Activated CD4-positive, alpha-beta T cell treated with anti-CD3 and anti-CD28 coated beads, Interleukin-2, amount 50 U/mL, for 24 hours (primary cell): ENCODE data around the gene PAFAH1B1.
"Not testable (repeated sequence)": the region's sequence is repeated elsewhere in the genome, so short reads cannot be mapped to it uniquely, and the experiment has no call there.

Source experiments
- DNase-seq, 2 donors: peaks; one replicate each; pipeline ENCODE4 v3.0.0-alpha.2; 2020; ENCODE audit warnings: low read depth in 1 of 2, low spot score in 1 of 2

The PAFAH1B1 gene

DNA sequence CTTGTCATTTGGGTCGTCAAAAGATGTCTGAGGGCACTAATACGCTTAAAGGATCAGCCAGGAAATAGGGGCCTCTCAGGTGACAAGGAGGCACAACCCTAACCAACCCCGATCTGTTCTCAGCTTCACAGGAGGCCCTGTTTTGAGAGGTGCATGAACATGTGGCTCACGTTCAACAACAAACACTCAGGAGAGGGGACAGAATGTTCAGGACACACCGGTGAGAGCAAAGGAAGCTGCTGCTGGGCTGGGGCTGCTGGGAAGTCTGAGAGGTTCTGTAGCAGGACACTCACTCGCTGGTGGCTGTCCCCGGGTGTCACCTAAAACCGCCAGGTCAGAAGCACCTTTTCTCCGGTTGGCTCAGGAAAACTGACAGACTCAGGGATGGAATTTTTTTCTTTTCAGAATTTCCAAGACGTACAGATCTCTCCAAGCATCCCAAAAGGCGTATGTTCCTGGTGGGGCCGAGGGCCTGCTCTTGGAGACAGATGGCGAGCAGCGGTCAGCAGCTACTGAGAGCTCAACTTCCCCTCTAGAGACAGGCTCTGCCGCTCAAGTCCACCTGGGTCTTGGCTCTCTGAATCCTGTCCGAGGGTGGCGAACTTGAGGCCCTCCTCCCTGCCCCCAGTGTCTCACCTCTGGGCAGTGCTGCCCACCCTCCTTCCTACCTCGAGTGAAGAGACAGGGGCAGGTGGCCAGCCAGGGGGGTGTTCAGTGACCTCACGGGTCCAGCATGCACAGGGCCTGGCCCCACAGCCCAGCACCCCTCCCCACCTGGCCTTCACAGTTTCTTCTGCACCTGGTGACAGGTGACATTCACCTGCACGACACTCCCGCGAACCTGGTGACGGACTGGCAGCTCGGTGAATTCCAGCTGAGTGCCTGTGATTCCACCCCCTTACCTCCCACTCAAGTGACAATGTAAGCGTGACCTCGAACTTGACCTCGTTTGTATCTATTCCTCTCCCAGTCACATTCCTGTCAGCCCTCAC lies 95.2 kb downstream of the PAFAH1B1 start:
- DNase-seq: no peak

DNA sequence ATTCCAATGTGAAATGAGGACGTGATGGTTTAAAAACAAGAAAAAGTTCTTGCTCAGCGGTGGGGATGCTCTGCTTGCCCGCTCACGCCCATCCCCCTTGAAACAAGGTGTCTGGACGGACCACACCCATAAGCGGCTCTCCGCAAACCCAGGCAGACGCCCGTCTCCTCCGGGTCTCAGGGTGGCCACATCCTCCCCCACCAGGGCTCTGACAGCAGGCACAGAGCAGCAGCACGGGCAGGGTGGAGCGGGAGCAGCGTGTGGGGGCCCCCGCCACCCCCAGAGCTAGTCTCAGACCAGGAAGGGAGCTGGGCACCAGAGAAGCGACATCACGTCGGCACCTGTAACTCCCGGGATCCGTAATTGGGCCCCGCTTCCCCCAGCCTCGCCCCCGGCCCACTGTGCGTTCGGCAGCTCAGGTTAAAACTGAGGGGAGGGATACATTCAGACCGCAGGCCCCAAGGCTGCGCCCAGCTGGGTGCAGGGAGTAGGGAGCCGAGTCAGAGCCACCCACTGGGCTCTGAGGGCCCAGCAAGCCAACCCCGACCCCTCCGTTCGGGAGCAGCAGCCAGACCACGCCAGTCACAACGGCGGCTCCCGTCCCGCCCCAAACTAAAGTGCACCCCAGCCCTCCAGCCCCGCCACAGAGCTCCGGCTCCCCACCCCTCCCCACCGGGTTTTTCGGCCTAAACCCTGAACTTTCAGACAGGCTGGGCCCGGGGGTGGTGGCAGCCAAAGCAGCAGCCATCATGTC lies 96.1 kb downstream of the PAFAH1B1 start:
- DNase-seq: no peak

DNA sequence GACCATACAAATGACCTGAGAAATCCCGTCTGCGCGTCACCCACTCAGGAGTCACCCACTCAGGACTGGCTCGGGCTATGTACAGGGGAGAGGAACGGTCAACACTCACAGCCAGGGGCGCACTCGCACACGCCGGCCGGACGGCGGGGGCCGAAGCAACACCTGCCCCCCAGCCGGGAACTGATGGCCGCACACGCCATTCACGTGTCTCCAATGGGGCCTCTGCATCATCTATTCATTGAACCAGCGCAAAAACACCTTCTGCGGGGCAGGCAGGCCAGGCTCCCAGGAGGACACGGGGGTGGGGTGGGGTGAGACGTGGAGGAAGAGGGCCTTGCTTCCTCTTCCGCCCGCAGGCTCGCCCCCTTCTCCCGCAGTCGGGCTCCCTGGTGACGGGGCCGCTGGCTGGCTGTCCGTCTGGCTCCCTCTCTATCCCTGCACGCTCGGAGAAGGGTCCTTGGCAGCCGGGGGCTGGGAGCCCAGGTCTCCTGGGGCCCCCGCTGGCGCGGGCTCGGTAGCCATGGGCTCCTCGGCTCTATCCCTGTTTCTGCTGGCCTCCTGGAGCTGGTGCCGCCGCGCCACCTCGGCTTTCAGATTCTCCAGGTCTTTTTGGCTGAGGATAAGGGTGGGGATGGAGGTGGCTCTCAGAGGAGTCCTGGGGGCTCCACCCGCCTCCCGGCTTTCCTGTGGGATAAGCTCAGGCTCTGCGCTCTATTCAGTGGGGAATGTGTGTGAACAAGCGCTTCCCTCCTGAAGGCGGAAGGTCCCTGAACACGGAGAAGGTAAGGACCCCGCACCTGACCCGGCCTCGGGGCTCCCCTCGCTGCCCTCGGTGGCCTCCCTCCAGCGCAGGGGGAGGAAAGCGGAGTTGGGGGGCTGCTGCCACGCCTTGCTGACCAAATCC lies 97.0 kb downstream of the PAFAH1B1 start:
- DNase-seq: no peak

DNA sequence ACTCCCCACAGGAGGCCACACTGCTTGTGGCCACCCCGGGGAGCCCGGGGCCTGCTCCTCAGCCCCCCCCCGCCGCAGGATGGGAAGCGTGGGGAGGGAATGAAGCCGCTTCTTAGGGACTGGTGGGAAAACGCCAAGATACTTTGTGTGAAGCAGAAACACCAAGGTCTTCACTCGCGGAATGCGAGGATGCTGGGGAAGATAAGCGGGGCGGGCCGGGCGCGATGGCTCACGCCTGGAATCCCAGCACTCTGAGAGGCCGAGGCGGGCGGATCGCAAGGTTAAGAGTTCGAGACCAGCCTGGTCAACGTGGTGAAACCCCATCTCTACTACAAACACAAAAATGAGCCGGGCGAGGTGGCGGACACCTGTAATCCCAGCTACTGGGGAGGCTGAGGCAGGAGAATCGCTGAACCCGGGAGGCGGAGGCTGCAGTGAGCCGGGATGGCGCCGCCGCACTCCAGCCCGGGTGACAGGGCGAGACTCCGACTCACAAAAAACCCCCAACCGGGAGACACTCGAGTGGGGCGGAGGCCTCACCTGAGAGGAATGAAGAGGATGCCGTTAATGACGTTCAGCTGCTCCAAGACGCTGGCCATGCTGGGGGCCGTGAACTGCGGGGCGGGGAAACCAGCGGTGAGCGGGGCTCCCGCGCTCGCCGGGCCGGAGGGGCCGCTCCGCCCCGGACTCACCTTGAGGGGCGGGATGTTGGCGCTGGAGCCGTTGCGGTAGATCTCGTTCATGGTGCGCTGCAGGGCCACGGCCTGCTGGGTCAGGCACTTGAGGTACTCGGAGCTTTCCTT lies 97.8 kb downstream of the PAFAH1B1 start:
- DNase-seq: no peak

DNA sequence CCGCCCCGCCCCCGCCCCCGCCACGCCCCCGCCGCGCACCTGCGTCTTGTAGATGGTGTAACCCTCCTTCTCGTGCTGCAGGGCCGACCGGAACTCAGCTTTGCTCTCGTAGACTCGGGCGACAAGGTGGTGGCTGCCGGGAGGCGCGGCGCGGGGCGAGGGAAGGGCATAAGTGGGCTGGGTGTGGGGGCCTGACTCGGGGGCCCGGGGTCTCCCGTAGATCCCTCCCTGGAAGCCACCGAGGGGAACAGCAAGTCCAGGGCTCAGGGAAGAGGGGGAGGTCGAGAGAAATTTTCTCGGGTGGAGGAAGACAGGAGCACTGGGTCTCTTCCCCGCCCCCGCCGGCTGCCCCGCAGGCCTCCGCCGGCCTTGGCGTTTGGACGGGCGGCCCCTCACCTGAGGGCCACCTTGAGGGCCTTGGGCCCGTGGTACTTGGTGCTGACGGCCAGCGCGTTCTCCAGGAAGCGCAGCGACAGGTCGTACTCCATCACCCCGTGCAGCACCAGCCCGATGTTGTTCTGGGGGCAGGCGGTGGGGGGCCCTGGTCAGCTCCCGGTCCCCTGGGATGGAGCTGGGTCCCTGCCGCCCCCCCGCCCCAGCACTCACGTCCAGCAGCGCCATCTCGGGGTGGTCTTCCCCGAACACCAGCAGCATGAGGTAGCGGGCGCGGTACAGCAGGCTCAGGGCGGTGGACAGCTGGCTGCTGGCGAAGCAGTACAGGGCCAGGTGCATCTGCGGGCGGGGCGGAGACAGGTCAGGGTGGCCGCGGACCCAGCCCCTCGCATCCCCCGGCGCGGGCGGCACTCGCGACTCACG lies 98.7 kb downstream of the PAFAH1B1 start:
- DNase-seq: no peak

DNA sequence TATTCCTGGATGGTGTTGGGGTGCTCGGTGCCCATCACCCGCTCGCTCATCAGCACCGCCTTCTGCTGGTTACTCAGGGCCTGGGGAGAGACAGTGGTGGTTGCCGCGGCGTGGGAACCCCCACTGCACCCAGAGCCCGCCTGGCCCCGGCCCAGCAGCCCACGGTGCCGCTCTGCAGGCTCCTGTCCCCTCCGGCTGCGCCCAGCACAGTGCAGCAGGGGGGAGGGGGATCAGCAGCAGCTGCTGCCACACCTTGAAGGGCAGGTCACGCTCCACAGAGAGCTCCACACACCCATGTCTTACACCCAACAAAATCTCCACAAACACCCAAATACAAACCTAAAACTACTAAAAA lies 99.3 kb downstream of the PAFAH1B1 start:
- DNase-seq: no peak

DNA sequence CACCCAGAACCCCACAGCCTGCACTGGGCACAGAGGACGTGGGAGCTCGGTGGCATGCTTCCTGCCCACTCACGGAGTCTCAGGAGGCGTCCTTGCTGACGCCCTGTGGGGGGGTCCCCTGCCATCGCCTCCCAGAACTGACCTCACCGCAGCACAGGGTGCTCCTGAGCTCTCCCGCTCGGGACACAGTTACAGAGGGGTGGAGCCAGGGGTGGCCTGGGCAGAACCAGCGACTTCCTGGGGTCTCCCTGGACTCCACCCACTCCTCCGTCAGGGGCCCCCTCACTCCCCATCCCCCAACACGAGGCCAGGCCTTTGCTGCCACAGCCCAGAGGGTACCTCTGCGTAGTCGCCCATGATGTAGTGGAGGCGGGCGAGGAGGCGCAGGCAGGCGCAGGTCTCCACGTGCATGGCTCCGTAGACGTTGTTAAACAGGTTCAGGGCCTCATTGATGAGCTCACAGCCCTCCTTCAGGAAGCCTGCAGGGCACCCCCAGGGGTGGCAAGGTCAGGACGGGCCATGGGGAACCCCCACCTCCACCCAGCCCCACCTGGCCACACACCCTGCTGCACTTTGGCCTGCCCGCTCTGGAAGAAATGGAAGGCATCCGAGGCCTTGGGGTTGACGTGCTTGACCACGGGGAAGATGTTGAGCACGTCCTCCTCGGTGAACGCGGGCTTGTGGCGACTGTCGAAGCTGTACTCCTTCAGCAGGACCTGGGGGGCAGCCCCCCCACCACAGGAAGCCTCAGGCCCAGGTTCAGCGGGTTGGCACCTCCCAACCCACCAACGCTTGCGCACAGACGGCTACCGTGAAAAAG lies 100.3 kb downstream of the PAFAH1B1 start:
- no peak for DNase-seq

DNA sequence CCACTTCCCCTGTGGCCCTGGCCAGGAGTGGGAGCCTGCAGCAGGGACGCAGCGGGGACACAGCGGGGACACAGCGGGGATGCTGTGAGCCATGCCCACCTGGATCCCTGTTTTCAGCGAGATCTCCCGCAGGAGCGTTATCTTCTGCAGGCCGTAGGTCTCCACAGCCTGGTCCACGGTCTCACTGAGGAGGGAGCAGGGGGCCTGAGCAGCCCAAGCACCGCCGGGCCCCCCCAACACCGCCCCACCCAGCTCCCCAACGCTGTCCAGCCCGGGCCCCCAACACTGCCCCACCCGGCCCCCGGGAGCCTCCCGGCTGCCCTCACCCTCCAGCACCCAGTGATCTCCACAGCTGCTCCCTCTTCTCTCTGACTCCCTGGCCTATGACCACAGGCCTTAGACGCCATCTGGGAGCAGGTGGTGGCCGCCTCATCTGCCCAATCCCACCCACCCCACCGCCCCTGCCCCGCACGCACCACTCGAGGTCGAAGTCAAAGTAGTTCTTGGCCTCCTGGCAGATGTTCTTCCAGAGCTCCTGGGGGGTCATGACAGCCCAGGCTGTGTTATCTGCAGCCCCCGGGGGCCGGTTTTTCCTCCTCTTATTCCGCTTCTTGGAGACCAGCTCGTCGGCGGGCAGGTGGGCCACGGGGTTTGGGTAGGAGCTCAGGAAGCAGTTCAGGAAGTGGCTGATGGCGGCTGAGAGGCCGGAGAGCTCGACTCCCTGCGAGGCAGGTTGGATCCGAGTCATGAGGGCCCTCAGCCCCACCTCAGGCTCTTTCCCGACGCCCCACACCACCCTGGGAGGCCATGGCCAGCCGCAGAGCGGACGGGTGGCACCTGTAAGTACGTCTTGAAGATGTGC lies 101.2 kb downstream of the PAFAH1B1 start:
- no peak for DNase-seq

DNA sequence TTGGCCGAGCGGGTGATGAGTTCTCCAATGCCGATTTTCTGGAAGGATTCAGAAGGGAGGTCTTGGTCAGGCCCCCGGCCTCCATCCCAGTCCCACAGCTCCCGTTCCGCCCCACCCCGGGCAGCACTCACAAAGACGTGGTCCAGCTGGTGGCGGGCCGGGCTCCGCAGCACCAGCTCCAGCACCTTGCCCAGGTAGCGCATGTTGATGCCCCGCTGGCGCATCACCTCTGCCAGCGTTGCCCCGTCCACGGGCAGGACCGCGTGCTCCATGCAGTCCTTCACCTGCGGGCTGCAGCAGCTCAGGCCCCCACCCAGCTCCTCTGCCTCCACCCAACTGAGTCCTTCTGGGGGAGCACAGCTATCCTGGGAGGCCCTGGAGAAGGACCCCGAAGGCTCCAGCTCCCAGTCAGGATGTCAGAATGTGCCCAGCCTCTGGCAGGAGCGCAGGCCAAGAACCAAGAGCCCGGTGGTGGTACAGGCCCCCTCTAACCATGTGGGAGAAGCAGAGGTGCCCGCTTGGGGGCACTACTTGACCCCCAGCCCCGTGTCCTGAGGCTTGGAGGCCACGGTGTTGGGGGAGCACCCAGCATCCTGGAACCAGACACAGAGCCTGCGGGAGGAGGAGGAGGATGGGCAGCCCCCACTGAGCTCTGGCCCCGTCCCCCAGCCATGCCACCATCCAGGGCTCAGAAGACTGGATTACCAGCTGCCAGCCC lies 101.9 kb downstream of the PAFAH1B1 start:
- DNase-seq: no peak

DNA sequence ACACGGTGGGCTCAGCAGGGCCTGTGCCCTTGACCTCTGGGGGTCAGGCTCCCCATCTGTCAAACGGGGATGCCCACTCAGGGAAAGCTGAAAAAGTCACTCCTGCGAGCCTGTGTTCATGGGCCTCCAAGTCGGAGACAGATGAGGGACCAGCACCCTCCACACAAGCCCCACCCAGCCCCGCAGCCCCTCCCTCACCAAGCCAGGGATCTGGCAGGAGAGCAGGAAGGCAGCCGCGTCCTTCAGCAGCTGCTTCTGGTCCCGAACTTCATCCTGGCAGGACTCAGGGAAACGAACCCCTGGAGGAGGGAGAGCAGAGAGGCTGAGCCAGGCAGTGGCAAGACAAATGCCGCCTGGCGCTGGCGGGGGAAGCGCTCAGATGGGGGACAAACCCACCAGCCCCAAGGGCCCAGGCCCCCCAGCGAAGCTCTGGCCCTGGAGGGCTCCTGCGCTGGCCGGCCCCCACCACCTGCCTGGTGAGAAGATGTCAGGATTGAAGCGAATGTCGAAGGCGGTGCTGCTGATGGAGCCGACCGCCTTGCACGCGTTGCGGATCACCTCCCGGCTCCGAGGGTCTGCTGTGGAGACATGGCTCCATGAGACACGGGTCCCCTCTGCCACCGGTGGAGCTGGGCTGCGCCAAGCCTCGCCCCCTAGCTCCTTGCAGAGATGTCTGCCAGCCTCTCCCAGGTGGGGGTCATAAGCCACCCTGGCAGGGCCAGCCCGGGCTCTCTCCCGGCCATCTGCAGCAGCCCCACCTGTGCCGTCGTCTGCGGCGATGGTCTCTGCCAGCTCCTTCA lies 102.7 kb downstream of the PAFAH1B1 start:
- no peak for DNase-seq

DNA sequence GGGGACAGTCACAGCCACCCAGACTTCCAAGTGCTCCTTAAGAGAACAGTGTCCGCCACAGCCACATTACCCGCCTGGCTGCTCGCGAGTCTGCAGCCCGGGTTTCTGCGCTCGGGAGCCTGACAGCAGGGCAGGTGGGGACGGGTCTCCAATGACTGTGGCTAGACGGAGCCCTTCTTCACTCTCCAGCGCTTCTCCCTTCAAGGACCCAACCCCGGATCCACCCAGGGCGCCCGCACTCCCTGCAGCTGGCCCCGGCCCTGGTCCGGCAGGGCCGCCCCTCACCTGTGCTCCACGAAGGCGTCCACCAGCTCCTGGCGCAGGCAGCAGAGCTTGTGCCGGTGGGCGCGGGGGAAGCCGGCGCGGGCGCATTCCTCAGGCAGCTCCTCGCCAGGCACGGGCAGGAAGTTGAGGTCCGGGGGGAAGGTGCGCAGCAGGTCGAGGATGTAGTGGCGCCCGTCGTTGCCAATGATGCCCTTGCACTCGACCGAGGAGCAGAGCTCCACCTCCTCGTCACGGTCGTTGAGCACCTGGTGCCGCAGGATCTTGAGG lies 104.2 kb downstream of the PAFAH1B1 start:
- DNase-seq: no peak

DNA sequence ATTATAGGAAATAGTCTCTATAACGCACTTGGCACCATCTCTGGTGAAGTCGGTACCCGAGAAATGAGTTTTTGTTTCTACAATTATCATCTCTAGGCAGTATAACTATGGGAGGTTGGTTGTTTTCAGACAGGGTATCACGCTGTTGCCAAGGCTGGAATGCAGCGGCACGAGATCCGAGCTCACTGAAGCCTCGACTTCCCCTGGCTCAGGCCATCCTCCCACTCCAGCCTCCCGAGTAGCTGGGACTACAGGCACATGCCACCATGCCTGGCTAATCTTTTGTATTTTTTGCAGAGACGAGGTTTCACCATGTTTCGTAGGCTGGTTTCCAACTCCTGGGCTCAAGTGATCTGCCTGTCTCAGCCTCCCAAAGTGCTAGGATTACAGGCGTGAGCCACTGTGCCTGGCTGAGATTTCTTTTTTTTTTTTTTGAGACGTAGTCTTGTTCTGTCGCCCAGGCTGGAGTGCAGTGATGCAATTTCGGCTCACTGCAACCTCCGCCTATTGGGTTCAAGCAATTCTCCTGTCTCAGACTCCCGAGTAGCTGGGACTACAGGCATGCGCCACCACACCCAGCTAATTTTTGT lies 105.9 kb downstream of the PAFAH1B1 start:
- DNase-seq: not testable (repeated sequence)

DNA sequence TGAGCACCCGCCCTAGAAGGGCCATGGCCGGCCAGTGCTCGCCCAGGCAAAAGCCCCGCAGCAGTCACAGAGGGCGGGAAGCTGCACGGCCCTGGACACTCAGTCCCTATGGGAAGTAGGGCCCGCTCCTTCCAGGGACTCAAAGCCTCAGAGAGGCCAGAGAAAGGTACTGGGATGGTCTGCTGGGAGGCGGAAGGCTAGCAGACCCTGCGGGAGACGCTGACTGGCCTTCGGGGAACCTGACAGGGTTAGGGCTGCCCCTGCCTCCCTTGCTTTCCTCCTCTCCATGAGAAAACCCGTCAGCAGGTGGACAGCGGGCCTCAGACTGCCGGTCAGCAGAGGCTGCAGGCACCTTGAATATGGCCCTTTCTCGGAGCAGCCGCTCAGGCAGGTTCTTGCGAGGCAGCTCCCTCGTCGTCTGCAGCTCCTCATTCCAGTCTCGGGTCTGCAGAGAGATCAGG lies 106.6 kb downstream of the PAFAH1B1 start:
- DNase-seq: no peak

DNA sequence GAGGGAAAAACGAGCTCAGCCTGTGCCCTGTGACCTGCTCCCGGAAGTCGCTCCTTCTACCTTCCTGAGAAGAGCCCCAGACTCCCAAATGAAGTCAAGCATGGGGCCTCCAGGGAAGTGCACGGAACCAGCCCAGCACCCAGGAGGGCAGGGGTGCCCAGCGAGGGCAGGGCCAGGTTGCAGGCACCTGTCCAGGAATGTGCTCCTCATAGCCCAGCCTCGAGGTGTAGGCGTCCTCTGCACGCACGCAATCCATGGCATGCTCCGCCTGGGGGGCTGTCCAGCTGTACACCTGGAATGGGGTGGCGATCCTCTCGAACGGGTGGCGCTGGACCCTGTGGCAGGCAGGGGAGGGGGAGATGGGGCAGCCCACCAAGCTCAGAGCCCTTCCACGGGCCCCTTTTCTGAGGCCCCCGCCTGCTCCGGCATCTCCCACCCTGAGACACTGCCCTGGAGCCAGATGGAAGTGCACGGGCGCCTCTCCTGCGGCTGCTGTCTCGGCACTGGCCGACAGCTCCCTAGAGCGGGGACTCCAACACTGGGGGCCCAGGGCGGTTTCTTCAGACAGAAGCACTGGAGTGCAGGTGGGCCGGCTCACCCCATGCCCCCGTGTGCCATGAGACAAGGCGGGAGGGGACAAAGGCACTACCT lies 107.2 kb downstream of the PAFAH1B1 start:
- no peak for DNase-seq
